ENCODE measurements around the gene ATAD3A.
A peak's percentile ranks its signal among the peaks of the same experiment; 100 is the strongest.

The ATAD3A gene

GRCh38 chr1:1577367-1578011 is 65.5 kb downstream of the ATAD3A start:
- no peak overlapping the region for H3K9ac ChIP-seq (ENCODE audit: low read length)
- H3K4me3 ChIP-seq (ENCODE audit: low read depth, low read length): no peak overlapping the region
- H3K36me3 ChIP-seq (ENCODE audit: control insufficient read depth, insufficient read depth, low read length): peaks cover 4% of the 10 kb centered on the region
- H3K27ac ChIP-seq (ENCODE audit: low read depth, low read length): no peak overlapping the region
- H3K9me3 ChIP-seq (ENCODE audit: control insufficient read depth, insufficient read depth, low read depth, low read length): no peaks in the 10 kb centered on the region
- no peaks in the 10 kb centered on the region; the same call in 1 of the 2 replicates for H3K4me1 ChIP-seq (ENCODE audit: control insufficient read depth, insufficient read depth, low read length)
- peaks cover 10% of the 10 kb centered on the region; the same call in 1 of the 2 replicates for H3K27me3 ChIP-seq (ENCODE audit: control insufficient read depth, insufficient read depth, low read length)

GRCh38 chr1:1578371-1578940 is 66.5 kb downstream of the ATAD3A start:
- Histone ChIP-seq H3K4me1 (ENCODE audit: control insufficient read depth, insufficient read depth, low read length) (no peaks in the 10 kb centered on the region; the same call in 1 of the 2 replicates), H3K9me3 (ENCODE audit: control insufficient read depth, insufficient read depth, low read depth, low read length) (no peaks in the 10 kb centered on the region), H3K9ac (ENCODE audit: low read length) (peak overlapping the region; percentile 26), H3K27ac (ENCODE audit: low read depth, low read length) (no peak overlapping the region), H3K27me3 (ENCODE audit: control insufficient read depth, insufficient read depth, low read length) (peaks cover 19% of the 10 kb centered on the region; the same call in 1 of the 2 replicates), H3K36me3 (ENCODE audit: control insufficient read depth, insufficient read depth, low read length) (no peaks in the 10 kb centered on the region; the same call in 1 of the 2 replicates), H3K4me3 (ENCODE audit: low read depth, low read length) (no peak overlapping the region)

GRCh38 chr1:1582585-1583346 is 70.8 kb downstream of the ATAD3A start:
- Histone ChIP-seq H3K9ac (ENCODE audit: low read length) (no peak overlapping the region), H3K27me3 (ENCODE audit: control insufficient read depth, insufficient read depth, low read length) (peaks cover 29% of the 10 kb centered on the region; the same call in 1 of the 2 replicates), H3K9me3 (ENCODE audit: control insufficient read depth, insufficient read depth, low read depth, low read length) (no peaks in the 10 kb centered on the region), H3K27ac (ENCODE audit: low read depth, low read length) (no peak overlapping the region), H3K4me3 (ENCODE audit: low read depth, low read length) (no peak overlapping the region), H3K36me3 (ENCODE audit: control insufficient read depth, insufficient read depth, low read length) (no peaks in the 10 kb centered on the region), H3K4me1 (ENCODE audit: control insufficient read depth, insufficient read depth, low read length) (no peaks in the 10 kb centered on the region)

- Histone ChIP-seq H3K36me3 (ENCODE audit: control insufficient read depth, insufficient read depth, low read length) (no peaks in the 10 kb centered on the region), H3K4me1 (ENCODE audit: control insufficient read depth, insufficient read depth, low read length) (no peaks in the 10 kb centered on the region), H3K9ac (ENCODE audit: low read length) (no peak overlapping the region), H3K9me3 (ENCODE audit: control insufficient read depth, insufficient read depth, low read depth, low read length) (no peaks in the 10 kb centered on the region), H3K27me3 (ENCODE audit: control insufficient read depth, insufficient read depth, low read length) (peaks cover 28% of the 10 kb centered on the region; the same call in 1 of the 2 replicates), H3K4me3 (ENCODE audit: low read depth, low read length) (no peak overlapping the region), H3K27ac (ENCODE audit: low read depth, low read length) (no peak overlapping the region)
Measured at GRCh38 chr1:1583347-1584010, 71.5 kb downstream of the ATAD3A start.
